Thyroid gland (tissue), 4 donors: Measurements from ENCODE around the gene DSCAM.

Experiments
- CTCF ChIP-seq, 6 experiments: fragments of 200-600 bp in 3 of 6; fragments of 450-650 bp in 3 of 6; sonication (generic) in 3 of 6; IDR thresholded peaks; one replicate each; pipeline ENCODE4 v1.5.1; 2016 to 2019; ENCODE audit warnings: antibody characterized with exemption in 6 of 6, mild to moderate bottlenecking in 2 of 6, inconsistent platforms in 1 of 6, moderate library complexity in 1 of 6
- POLR2A ChIP-seq, 2 donors: fragments of 450-650 bp; IDR thresholded peaks; one replicate each; pipeline ENCODE4 v1.6.1; 2017; ENCODE audit warnings: antibody characterized with exemption in 2 of 2, mild to moderate bottlenecking in 2 of 2, moderate library complexity in 1 of 2

GRCh38 chr21:39961251-39961650, 885.7 kb downstream of the DSCAM start:
- TF ChIP-seq POLR2A (IDR thresholded peaks at IDR 0.05) (no peak), CTCF (IDR thresholded peaks at IDR 0.05) (no peak)
